GM19372 (cell line): ENCODE measurements around the gene HDAC9.

Experiments
- ATAC-seq: cut with Tn5 transposase; IDR thresholded peaks from one replicate; pipeline ENCODE4 v1.9.1; 2021; ENCODE audit warnings: mild to moderate bottlenecking, low read depth, moderate library complexity; ENCODE audit not compliant: unreplicated experiment

Gene HDAC9

GRCh38 chr7:18495412-18496340, at the start of gene HDAC9:
Gene HDAC9 (plus strand): TSS chr7:18495749. CDS start chr7:18496303, 554 bp downstream.
- ATAC-seq: peak; percentile 83

GRCh38 chr7:18445916-18446520, 49.5 kb upstream of the HDAC9 start:
- no peak for ATAC-seq

- no peak for ATAC-seq
Observed at GRCh38 chr7:18450019-18450418, 45.5 kb upstream of the HDAC9 start.

- no peak for ATAC-seq
Observed at GRCh38 chr7:18455606-18456005, 39.9 kb upstream of the HDAC9 start.

- ATAC-seq: no peak
Observed at GRCh38 chr7:18457832-18458231, 37.7 kb upstream of the HDAC9 start.

GRCh38 chr7:18458830-18459229, 36.7 kb upstream of the HDAC9 start:
- no peak for ATAC-seq

GRCh38 chr7:18459484-18460245, 35.9 kb upstream of the HDAC9 start:
- no peak for ATAC-seq

GRCh38 chr7:18461785-18462467, 33.6 kb upstream of the HDAC9 start:
- ATAC-seq: no peak

GRCh38 chr7:18464830-18465229, 30.7 kb upstream of the HDAC9 start:
- no peak for ATAC-seq

- no peak for ATAC-seq
Observed at GRCh38 chr7:18467011-18467410, 28.5 kb upstream of the HDAC9 start.

GRCh38 chr7:18468795-18469194, 26.8 kb upstream of the HDAC9 start:
- ATAC-seq: no peak

GRCh38 chr7:18469316-18469715, 26.2 kb upstream of the HDAC9 start:
- no peak for ATAC-seq

- no peak for ATAC-seq
Observed at GRCh38 chr7:18471476-18472160, 23.9 kb upstream of the HDAC9 start.

- no peak for ATAC-seq
Observed at GRCh38 chr7:18472161-18472483, 23.4 kb upstream of the HDAC9 start.

GRCh38 chr7:18473119-18473518, 22.4 kb upstream of the HDAC9 start:
- ATAC-seq: no peak

- ATAC-seq: no peak
Observed at GRCh38 chr7:18474944-18475343, 20.6 kb upstream of the HDAC9 start.

GRCh38 chr7:18475488-18475887, 20.1 kb upstream of the HDAC9 start:
- no peak for ATAC-seq

GRCh38 chr7:18481776-18482175, 13.8 kb upstream of the HDAC9 start:
- ATAC-seq: no peak

- no peak for ATAC-seq
Observed at GRCh38 chr7:18488049-18488448, 7.5 kb upstream of the HDAC9 start.

- no peak for ATAC-seq
Observed at GRCh38 chr7:18489624-18490023, 5.9 kb upstream of the HDAC9 start.
